ENCODE measurements around the gene ZBTB26.
"Not testable (repeated sequence)": the region's sequence is repeated elsewhere in the genome, so short reads cannot be mapped to it uniquely, and the experiment has no call there.

The ZBTB26 gene

DNA sequence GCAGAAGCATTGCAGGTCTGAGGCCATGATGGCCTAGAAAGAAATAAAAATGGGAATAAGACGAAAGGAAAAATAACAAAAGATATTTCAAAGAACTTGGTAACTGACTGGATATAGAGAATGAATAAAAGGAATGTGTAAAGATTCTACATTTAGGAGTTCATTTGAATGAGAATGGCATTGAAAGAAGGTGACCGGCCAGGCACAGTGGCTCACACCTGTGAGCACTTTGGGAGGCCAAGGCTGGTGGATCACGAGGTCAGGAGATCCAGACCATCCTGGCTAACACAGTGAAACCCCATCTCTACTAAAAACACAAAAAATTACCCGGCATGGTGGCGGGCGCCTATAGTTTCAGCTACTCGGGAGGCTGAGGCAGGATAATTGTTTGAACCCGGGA, 8.6 kb downstream of the ZBTB26 start:
- DNase-seq, result no peak

GRCh38 chr9:122918310-122918709, 13.0 kb downstream of the ZBTB26 start:
- DNase-seq, result no peak

DNA sequence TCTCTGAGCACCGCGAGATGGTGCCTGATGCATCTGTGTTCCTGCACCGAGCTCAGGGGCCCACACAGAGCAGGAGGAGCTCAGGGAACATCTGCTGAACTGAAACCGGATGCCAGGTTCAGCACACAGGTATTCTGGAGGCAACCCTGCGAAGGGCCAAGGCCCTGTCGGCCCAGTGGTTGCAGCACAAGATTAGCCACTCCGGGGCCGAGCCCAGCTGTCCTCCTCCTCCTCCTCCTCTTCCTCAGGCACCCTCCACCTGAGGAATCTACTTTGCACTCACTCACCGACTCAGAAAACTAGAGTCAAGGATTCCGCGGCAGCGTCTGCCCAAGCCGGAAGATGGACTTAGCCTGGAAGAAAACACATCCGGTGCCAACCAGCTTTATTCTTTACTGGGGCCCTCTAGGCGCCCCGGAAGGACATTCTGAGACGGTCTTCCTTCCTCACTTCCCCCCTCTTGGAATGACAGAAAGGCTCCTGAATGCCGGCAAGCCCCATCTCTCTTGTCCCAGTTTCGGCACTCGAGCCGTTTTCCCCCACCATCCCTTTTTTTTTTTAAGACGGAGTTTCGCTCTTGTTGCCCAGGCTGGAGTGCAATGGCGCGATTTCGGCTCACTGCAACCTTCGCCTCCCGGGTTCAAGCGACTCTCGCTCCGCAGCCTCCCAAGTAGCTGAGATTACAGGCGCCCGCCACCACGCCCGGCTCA, 18.2 kb downstream of the ZBTB26 start, which contains the start of gene ZBTB6:
Gene ZBTB6 (minus strand): TSS at position 360 of the 710 bp plus-strand sequence. CDS start 1,251 bp downstream, outside the sequence.
- peak; percentile 53 to 67 for DNase-seq

- DNase-seq, result no peak
Measured at GRCh38 chr9:122912671-122912963, 18.7 kb downstream of the ZBTB26 start.

- not testable (repeated sequence) for DNase-seq
Measured at GRCh38 chr9:122906122-122906521, 25.2 kb downstream of the ZBTB26 start.

DNA sequence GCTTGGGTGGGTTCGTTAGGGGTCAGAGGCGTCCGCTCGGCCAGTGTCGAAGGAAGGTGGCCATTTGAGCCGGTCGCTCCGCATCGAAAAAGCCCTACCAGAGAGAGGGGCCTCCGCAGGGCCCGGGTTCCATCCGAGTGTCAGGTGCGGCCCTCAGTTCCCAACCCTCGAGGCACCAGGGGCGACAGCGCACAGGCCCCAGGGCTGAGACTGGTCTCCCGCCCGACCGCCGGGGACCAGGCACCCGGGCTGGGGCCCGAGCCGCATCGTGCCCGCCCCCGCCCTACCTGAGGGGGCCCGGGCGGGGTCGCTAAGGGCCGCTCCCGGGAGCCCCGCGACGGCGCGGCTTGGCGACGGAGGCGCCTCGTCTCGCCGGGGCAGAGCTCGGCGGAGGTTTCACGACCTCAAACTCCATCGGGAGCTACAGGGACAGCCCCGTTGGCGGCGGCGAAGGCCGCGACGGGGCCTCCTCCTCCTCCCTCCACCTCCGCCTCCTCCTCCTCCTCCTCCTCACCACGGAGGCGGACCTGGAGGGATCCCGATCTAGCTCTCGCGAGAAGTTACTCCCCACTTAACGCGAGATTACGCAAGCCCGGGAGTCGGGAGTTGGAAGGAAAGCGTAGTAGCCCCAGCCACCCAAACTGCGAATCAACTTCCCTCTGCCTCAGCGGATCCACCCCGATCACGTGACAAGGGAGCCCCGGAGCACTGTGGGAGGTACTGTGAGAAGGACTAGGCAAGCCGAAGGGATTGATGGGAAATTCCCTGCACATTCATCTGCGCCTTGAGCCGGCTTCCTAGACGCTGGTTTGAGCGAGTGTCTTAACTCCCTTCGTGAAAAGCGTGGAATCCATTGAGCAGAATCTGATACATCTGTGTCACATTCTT, 26.2 kb downstream of the ZBTB26 start, which contains the start of gene RC3H2:
Gene RC3H2 (minus strand): TSS at position 537 of the 888 bp plus-strand sequence. CDS start 7,850 bp downstream, outside the sequence.
- peak; percentile 86 to 98 for DNase-seq

DNA sequence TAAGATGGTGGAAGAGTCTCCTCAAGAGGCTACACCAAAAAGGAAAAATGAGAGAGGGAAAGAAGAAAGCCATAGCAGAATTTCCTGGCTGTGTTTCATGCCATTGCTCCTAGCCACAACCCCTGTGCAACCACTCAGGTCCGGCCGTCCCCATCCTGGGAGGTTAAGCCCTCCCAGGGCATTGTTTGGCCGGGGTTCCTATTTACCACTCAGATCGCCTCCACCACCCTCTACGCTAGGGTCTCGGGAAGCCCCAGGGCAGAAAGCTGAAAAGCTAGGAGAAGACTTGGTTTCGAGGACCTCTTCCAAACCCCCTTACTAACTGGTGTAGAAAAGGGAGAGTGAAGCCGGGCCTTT, 26.9 kb downstream of the ZBTB26 start:
- peak in 1 of 2 experiments; percentile 4 for DNase-seq

DNA sequence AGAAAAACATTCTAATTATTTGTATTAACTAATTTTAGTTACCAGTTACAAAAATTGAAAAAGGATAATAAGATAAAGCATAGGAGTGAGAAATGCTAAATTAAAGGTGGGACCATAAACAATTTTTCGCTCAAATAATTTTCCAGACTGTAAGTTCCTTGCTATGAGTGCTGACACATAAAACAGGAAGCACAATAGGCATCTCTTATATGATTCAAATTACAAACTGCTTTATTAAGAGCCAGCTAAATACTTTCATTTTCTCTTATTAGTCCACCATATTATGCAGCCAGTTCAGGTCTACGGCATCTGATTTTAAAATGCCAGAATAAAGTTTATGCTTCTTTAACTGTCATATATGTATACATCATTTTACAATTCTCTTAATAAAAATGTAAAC, 30.5 kb downstream of the ZBTB26 start:
- DNase-seq, result no peak

DNA sequence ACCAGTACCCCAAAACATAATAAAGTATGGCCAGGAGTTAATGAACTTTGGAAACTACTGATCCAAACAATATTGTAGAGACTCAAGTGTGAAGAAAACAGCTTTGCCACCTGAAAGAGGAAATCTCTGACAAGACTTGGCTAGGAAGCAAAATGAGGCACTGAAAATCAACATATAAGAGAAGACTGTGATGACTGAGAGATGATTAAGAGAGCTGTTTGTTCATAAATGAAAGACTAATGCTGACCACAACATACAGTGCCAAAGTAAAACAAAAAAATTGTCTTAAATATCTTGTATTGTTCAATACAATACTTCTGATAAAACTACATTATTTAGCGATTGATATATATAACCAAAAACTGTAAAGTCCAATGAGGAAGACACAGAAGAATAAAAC, 33.3 kb downstream of the ZBTB26 start:
- DNase-seq, result no peak

- DNase-seq, result no peak
Measured at GRCh38 chr9:122888480-122888879, 42.8 kb downstream of the ZBTB26 start.

GRCh38 chr9:122883125-122883524, 48.2 kb downstream of the ZBTB26 start:
- DNase-seq, result no peak

- no peak for DNase-seq
Measured at GRCh38 chr9:122879443-122879842, 51.9 kb downstream of the ZBTB26 start.

GRCh38 chr9:122875523-122875922, 55.8 kb downstream of the ZBTB26 start:
- DNase-seq, result no peak

GRCh38 chr9:122867276-122867675, 64.0 kb downstream of the ZBTB26 start:
- DNase-seq, result not testable (repeated sequence)

DNA sequence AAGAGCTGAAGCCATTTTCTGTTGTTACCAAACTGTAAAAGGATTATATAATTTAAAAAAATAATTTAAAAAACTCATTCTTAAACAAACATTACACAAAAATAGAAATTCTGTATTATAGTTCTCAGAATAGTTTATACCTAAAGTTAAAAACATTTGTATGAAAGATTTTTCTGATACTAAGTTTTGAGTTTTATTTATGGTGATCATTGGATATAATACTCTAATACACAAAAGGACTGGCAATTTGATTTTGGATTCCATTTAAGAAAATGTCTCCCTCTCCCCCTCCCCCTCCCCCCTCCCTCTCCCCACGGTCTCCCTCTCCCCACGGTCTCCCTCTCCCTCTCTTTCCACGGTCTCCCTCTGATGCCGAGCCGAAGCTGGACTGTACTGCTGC, 65.2 kb downstream of the ZBTB26 start:
- DNase-seq, result no peak

All from stimulated activated CD4-positive, alpha-beta T cell treated with anti-CD3 and anti-CD28 coated beads, Interleukin-4, amount 100 ng/mL, for 4 hours (primary cell).